ENCODE results near the gene DDX50.
"Not testable (repeated sequence)": the region's sequence is repeated elsewhere in the genome, so short reads cannot be mapped to it uniquely, and the experiment has no call there.

DDX50 gene

GRCh38 chr10:68900427-68901104 is 549 bp upstream of the DDX50 start:
- DNase-seq (ENCODE audit: low read depth in 2 of 2), result no peak

DNA sequence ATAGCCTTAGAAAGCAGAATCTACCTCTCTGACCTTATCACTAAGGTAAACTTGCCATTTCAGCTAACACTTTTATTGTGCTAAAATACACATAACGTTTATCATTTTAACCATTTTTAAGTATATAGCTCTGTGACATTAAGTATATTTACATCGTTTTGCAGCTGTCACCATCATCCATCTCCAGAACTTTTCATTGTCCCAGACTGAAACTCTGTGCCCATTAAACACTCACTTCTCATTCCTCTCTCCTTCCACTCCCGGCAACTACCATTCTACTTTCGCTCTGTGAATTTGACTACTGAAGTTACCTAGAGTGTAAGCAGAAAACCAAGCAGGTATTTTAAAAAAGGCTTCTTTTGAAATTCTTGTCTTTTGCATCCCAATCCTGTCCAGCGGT is 1.3 kb downstream of the DDX50 start:
- no peak for DNase-seq (ENCODE audit: low read depth in 2 of 2)

DNA sequence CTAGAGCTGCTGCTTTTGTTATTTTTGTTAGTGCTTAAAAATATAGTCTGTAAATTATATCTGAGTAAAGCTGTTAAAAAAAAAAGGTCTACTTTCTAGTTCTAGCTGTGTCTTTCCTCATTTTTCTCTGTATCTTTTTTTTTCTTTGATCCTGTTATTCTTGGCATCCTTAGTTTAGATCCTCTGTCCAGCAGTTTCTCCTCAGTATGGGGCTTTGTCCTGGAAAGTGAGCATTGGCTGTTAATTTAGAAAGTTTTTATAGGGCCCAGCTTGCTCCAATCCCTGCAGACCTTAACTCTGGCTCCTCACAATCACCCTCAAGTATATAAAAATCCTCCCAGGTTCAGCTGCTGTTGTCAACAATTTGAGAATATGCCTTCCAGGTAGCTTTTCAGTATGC is 23.5 kb downstream of the DDX50 start:
- no peak for DNase-seq (ENCODE audit: low read depth in 2 of 2)

DNA sequence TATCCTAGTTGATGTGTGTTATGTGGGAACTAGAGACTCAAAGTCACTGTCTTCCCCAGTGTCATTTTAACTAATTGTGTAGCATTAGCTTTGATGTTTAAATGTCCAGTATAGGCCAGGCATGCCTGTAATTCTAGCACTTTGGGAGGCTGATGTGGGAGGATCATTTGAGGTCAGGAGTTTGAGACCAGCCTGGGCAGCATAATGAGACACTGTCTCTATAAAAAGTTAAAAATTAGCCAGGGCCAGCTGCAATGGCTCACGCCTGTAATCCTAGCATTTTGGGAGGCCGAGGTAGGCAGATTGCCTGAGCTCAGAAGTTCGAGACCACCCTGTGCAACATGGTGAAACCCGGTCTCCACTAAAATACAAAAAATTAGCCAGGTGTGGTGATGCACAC is 24.4 kb downstream of the DDX50 start:
- no peak for DNase-seq (ENCODE audit: low read depth in 2 of 2)

DNA sequence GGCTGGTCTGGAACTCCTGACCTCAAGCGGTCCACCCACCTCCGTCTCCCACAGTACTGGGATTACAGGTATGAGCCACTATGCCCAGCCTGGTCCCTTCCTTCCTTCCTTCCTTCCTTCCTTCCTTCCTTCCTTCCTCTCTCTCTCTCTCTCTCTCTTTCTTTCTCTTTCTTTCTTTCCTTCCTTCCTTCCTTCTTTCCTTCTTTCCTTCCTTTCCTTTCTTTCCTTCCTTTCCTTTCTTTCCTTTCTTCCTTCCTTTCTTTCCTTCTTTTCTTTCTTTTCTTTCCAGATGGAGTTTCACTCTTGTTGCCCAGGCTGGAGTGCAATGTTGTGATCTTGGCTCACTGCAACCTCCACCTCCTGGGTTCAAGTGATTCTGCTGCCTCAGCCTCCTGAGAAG is 28.0 kb downstream of the DDX50 start:
- DNase-seq (ENCODE audit: low read depth in 2 of 2), result not testable (repeated sequence)

DNA sequence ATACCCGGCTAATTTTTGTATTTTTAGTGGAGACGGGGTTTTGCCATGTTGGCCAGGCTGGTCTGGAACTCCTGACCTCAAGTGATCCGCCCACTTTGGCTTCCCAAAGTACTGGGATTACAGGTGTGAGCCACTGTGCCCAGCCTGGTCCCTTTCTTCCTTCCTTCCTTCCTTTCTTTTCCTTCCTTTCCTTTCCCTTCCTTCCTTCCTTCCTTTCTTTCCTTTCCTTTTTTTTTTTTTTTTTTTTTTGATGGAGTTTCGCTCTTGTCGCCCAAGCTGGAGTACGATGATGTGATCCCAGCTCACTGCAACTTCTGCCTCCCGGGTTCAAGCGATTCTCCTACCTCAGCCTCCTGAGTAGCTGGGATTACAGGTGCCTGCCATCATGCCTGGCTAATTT is 28.8 kb downstream of the DDX50 start:
- DNase-seq (ENCODE audit: low read depth in 2 of 2), result not testable (repeated sequence)

- not testable (repeated sequence) for DNase-seq (ENCODE audit: low read depth in 2 of 2)
These were observed 31.7 kb downstream of the DDX50 start for GRCh38 chr10:68932860-68933259.

DNA sequence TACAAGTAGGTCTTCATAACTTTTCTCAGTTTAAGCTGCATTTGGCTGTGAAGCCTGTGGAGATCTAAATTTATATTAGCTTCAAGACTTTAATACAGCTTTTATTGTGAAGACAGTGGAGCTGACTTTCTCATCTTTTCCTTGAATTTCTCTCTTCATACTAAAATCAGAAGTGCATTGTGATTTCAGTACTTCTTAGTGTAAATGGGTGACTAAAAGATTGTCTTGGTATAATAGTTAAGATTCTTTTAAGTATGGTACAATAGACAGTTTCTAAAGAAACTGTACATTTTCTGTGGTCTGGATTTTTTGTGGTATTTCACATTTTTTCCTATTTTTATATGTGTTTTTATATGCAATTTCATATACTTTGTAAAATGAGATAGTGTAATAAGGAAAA is 33.9 kb downstream of the DDX50 start:
- DNase-seq (ENCODE audit: low read depth in 2 of 2), result no peak

GRCh38 chr10:68938117-68938516 is 37.0 kb downstream of the DDX50 start:
- DNase-seq (ENCODE audit: low read depth in 2 of 2), result no peak

- no peak for DNase-seq (ENCODE audit: low read depth in 2 of 2)
These were observed 37.8 kb downstream of the DDX50 start for GRCh38 chr10:68938884-68939283.

DNA sequence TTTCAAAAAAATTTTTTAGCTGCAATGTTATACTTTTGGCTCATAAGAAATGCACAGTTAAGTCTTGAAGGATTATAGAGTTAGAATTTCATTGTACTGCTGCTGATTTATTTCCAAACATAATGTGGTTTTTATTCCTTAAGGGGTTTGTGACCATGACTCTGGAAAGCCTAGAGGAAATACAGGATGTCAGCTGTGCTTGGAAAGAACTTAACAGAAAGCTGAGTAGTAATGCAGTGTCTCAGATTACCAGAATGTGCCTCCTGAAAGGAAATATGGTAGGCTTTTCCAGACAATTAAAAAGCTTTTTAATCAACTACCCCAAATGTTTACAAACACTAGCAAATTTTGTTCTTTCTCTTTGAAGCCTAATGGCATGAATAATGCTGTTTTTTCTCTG is 39.8 kb downstream of the DDX50 start:
- not testable (repeated sequence) for DNase-seq (ENCODE audit: low read depth in 2 of 2)

DNA sequence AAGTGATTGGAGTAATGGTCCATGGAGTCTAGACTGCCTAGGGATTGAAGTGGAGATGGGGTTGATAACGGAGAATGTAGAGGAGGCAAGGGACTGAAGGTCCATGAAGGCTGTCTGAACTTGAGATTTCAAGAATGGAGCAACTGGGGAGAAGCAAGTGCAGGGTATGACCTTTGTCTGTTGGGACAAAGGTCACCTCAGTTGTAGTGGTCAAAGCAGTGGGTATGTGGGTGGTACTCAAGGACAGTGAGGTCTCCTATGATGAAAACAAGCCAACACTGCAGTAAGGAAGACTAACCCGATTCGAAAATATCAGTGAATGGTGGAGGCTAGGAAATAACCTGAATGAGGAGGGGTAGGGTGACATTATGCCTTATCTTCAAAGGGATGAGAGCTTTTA is 49.5 kb downstream of the DDX50 start:
- no peak for DNase-seq (ENCODE audit: low read depth in 2 of 2)

GRCh38 chr10:68954904-68955303 is 53.8 kb downstream of the DDX50 start:
- no peak for DNase-seq (ENCODE audit: low read depth in 2 of 2)

DNA sequence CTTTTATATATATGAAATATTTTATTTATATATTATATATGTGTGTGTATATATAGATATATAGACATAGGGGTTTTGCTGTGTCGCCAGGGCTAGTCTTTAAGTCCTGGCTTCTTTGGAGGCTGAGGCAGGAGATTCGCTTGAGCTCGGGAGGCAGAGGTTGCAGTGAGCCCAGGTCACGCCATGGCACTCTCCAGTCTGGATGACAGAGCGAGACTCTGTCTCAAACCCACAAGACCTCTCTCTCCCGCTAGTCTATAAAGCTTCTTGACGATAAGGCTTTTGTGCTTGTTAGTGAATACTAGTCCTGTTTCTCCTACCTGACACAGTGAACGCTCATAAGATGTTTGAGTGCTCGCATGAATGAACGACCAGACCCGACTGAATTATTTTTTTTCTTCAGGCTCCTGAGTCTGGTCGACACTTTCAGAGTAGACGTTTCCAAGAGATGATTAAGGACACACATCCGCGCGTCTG is 54.3 kb downstream of the DDX50 start:
- no peak for DNase-seq (ENCODE audit: low read depth in 2 of 2)

DNA sequence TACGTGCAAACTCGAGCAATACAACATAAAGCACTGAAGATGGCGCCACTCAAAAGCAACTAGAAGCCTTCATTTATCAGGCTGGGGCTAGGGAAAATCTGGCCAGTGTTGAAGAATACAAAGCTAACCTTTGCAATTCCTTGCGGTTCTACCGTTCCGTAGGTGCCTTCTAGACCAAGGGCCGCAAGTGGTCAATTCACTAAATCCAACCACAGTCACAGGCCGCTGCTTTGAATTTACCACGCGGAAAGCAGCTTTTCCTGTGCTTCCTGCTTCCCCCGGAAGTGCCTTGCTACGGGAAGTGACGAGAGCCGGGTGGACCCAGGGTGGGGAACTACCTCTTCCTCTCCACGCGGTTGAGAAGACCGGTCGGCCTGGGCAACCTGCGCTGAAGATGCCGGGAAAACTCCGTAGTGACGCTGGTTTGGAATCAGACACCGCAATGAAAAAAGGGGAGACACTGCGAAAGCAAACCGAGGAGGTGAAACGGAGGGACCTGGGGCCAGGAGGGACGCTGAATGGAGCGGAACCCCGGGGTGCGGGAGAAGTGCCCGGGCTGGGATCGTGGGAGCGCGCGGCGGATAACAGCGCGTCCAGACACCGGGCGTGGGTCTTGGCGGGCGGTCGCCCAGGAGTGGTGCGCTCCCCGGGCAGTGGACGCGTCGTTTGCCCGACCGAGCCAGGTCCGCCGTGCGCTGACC is 54.9 kb downstream of the DDX50 start, which contains the start of gene DDX21:
Gene DDX21 (plus strand): TSS at position 339 of the 701 bp plus-strand sequence. CDS start 56 bp downstream, at position 395.
- DNase-seq (ENCODE audit: low read depth in 2 of 2), result peak; percentile 65 to 71

DNA sequence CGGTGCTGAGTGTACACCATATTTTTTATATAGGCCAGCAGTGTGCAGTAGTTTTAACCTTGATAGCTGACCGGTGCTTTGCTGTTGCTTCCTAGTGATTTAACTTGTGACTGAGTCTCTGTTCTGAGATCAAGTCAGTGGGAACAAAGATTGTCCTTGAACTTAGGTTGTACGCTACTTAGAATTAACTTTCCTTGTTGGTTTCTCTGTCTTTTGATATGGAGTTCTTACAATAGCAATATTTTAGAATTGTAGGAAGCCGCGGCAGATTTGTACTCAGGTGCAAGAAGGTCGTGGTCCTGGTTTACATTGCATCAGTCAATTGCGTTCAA is 56.1 kb downstream of the DDX50 start:
- DNase-seq (ENCODE audit: low read depth in 2 of 2), result no peak

- DNase-seq (ENCODE audit: low read depth in 2 of 2), result no peak
These were observed 56.5 kb downstream of the DDX50 start for GRCh38 chr10:68957654-68958053.

- no peak for DNase-seq (ENCODE audit: low read depth in 2 of 2)
These were observed 58.8 kb downstream of the DDX50 start for GRCh38 chr10:68959695-68960527.

- DNase-seq (ENCODE audit: low read depth in 2 of 2), result no peak
These were observed 62.0 kb downstream of the DDX50 start for GRCh38 chr10:68963151-68963550.

DNA sequence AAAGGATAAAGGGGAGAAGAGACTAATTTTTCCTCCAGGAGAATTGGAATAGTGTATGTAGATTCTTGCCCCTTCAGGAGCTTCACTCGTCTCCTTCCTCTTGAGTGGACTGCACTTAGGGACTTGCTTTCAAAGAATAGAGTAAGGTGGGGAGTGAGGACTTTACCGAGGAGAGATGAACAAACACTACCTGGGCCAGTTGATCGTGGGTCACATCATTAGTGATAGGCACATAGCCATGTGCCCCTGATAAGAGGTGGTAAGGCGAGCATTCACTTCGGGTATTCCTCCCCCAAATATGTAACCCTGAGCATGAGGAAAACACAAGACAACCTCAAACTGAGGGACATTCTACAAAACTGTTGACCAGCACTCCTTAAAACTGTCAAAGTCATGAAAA is 72.9 kb downstream of the DDX50 start:
- DNase-seq (ENCODE audit: low read depth in 2 of 2), result no peak

GRCh38 chr10:68975936-68976473 is 74.9 kb downstream of the DDX50 start:
- DNase-seq (ENCODE audit: low read depth in 2 of 2), result not testable (repeated sequence)

- DNase-seq (ENCODE audit: low read depth in 2 of 2), result not testable (repeated sequence)
These were observed 78.6 kb downstream of the DDX50 start for GRCh38 chr10:68979738-68980137.
